Mammary epithelial cell (primary cell): ENCODE data around the gene DTX3.

Source experiments
- EZH2 ChIP-seq: IDR thresholded peaks from 2 replicates; pipeline ENCODE4 v1.6.1; 2012; ENCODE audit warnings: low read length, inconsistent platforms, borderline replicate concordance
- TF ChIP-seq, protein P1 (sequence below), 2 donors: IDR thresholded peaks in 1 of 2; conservative IDR thresholded peaks in 1 of 2; 2 replicates each; pipeline ENCODE4 v1.5.1; 2011 to 2012; ENCODE audit warnings: inconsistent platforms in 2 of 2, low read length in 2 of 2, mild to moderate bottlenecking in 2 of 2, control low read depth in 1 of 2, low read depth in 1 of 2; ENCODE audit not compliant: insufficient read depth in 1 of 2; ENCODE audit errors: extremely low read depth in 1 of 2

DNA sequence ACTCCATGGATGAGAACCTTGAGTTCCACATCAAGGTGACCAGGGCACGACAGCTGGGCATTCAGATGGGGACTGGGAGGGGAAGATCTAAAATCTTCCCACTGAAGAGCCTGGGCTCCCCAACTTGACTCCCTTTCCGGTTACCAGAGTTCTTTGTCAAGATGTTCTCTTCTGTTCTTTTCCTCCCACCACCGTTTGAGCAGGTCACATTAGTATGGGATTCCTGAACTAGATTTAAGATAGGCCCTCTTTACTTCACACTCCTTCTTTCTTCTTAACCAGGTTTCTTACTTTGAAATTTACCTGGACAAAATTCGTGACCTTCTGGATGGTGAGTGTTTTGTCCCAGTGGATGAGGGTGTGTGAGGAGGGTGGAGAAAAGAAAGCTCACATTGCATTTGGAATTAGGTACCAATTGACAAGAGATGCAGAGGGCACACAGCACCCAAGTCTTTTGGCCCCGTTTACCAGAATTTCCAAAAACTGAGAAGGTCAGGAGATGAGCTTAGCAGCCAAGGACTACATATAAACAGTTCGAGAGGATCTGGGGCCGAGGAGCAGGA, 40.4 kb upstream of the DTX3 start:
- TF ChIP-seq, protein P1, sequence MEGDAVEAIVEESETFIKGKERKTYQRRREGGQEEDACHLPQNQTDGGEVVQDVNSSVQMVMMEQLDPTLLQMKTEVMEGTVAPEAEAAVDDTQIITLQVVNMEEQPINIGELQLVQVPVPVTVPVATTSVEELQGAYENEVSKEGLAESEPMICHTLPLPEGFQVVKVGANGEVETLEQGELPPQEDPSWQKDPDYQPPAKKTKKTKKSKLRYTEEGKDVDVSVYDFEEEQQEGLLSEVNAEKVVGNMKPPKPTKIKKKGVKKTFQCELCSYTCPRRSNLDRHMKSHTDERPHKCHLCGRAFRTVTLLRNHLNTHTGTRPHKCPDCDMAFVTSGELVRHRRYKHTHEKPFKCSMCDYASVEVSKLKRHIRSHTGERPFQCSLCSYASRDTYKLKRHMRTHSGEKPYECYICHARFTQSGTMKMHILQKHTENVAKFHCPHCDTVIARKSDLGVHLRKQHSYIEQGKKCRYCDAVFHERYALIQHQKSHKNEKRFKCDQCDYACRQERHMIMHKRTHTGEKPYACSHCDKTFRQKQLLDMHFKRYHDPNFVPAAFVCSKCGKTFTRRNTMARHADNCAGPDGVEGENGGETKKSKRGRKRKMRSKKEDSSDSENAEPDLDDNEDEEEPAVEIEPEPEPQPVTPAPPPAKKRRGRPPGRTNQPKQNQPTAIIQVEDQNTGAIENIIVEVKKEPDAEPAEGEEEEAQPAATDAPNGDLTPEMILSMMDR (conservative IDR thresholded peaks at IDR 0.05 in 1 of 2, IDR thresholded peaks at IDR 0.05 in 1 of 2; ENCODE audit: extremely low read depth in 1 of 2, insufficient read depth in 1 of 2, low read depth in 1 of 2, low read length in 2 of 2), result no peak
- TF ChIP-seq EZH2, result no peak
